ENCODE measurements around the gene MAZ. TPM values are rescaled to one million over a fixed set of nuclear protein-coding genes. Genes with fewer than 3 reads are reported as not detected.
A peak's percentile ranks its signal among the peaks of the same experiment; 100 is the strongest.

The MAZ gene
- total and polyA plus RNA-seq, 2 of the 13 experiments (the other 11 are each of a cell fraction or from before 2014, with no cell fraction given): 203 to 277 TPM

GRCh38 chr16:29784901-29785500 is 21.3 kb upstream of the MAZ start (continued):
- TF ChIP-seq, protein P1, sequence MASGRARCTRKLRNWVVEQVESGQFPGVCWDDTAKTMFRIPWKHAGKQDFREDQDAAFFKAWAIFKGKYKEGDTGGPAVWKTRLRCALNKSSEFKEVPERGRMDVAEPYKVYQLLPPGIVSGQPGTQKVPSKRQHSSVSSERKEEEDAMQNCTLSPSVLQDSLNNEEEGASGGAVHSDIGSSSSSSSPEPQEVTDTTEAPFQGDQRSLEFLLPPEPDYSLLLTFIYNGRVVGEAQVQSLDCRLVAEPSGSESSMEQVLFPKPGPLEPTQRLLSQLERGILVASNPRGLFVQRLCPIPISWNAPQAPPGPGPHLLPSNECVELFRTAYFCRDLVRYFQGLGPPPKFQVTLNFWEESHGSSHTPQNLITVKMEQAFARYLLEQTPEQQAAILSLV (CRISPR knock-in tag; IDR thresholded peaks at IDR 0.05; ENCODE audit: borderline replicate concordance): peak; percentile 56; the same call in 1 of the 2 replicates
- TF ChIP-seq TBX2 (CRISPR knock-in tag; IDR thresholded peaks at IDR 0.05; ENCODE audit: borderline replicate concordance) (peak; percentile 79), KLF6 (CRISPR knock-in tag; IDR thresholded peaks at IDR 0.05) (peak; percentile 79; the same call in 1 of the 2 replicates), HNF4A (CRISPR knock-in tag; IDR thresholded peaks at IDR 0.05) (no peak), ZNF224 (CRISPR knock-in tag; IDR thresholded peaks at IDR 0.05) (no peak), IRX3 (CRISPR knock-in tag; IDR thresholded peaks at IDR 0.05; ENCODE audit: borderline replicate concordance, low read depth) (no peak), ZNF124 (CRISPR knock-in tag; IDR thresholded peaks at IDR 0.05) (peak; percentile 78; the same call in 1 of the 2 replicates), ZNF674 (CRISPR knock-in tag; IDR thresholded peaks at IDR 0.05; ENCODE audit: low read depth) (no peak), RARA (CRISPR knock-in tag; IDR thresholded peaks at IDR 0.05) (no peak), AKAP8 (CRISPR knock-in tag; IDR thresholded peaks at IDR 0.05) (no peak), TAF1 (CRISPR knock-in tag; IDR thresholded peaks at IDR 0.05) (peak; percentile 34; the same call in 1 of the 2 replicates)
- TF ChIP-seq, protein P2, sequence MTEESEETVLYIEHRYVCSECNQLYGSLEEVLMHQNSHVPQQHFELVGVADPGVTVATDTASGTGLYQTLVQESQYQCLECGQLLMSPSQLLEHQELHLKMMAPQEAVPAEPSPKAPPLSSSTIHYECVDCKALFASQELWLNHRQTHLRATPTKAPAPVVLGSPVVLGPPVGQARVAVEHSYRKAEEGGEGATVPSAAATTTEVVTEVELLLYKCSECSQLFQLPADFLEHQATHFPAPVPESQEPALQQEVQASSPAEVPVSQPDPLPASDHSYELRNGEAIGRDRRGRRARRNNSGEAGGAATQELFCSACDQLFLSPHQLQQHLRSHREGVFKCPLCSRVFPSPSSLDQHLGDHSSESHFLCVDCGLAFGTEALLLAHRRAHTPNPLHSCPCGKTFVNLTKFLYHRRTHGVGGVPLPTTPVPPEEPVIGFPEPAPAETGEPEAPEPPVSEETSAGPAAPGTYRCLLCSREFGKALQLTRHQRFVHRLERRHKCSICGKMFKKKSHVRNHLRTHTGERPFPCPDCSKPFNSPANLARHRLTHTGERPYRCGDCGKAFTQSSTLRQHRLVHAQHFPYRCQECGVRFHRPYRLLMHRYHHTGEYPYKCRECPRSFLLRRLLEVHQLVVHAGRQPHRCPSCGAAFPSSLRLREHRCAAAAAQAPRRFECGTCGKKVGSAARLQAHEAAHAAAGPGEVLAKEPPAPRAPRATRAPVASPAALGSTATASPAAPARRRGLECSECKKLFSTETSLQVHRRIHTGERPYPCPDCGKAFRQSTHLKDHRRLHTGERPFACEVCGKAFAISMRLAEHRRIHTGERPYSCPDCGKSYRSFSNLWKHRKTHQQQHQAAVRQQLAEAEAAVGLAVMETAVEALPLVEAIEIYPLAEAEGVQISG (CRISPR knock-in tag; IDR thresholded peaks at IDR 0.05): peak; percentile 79
- TF ChIP-seq, protein P3, sequence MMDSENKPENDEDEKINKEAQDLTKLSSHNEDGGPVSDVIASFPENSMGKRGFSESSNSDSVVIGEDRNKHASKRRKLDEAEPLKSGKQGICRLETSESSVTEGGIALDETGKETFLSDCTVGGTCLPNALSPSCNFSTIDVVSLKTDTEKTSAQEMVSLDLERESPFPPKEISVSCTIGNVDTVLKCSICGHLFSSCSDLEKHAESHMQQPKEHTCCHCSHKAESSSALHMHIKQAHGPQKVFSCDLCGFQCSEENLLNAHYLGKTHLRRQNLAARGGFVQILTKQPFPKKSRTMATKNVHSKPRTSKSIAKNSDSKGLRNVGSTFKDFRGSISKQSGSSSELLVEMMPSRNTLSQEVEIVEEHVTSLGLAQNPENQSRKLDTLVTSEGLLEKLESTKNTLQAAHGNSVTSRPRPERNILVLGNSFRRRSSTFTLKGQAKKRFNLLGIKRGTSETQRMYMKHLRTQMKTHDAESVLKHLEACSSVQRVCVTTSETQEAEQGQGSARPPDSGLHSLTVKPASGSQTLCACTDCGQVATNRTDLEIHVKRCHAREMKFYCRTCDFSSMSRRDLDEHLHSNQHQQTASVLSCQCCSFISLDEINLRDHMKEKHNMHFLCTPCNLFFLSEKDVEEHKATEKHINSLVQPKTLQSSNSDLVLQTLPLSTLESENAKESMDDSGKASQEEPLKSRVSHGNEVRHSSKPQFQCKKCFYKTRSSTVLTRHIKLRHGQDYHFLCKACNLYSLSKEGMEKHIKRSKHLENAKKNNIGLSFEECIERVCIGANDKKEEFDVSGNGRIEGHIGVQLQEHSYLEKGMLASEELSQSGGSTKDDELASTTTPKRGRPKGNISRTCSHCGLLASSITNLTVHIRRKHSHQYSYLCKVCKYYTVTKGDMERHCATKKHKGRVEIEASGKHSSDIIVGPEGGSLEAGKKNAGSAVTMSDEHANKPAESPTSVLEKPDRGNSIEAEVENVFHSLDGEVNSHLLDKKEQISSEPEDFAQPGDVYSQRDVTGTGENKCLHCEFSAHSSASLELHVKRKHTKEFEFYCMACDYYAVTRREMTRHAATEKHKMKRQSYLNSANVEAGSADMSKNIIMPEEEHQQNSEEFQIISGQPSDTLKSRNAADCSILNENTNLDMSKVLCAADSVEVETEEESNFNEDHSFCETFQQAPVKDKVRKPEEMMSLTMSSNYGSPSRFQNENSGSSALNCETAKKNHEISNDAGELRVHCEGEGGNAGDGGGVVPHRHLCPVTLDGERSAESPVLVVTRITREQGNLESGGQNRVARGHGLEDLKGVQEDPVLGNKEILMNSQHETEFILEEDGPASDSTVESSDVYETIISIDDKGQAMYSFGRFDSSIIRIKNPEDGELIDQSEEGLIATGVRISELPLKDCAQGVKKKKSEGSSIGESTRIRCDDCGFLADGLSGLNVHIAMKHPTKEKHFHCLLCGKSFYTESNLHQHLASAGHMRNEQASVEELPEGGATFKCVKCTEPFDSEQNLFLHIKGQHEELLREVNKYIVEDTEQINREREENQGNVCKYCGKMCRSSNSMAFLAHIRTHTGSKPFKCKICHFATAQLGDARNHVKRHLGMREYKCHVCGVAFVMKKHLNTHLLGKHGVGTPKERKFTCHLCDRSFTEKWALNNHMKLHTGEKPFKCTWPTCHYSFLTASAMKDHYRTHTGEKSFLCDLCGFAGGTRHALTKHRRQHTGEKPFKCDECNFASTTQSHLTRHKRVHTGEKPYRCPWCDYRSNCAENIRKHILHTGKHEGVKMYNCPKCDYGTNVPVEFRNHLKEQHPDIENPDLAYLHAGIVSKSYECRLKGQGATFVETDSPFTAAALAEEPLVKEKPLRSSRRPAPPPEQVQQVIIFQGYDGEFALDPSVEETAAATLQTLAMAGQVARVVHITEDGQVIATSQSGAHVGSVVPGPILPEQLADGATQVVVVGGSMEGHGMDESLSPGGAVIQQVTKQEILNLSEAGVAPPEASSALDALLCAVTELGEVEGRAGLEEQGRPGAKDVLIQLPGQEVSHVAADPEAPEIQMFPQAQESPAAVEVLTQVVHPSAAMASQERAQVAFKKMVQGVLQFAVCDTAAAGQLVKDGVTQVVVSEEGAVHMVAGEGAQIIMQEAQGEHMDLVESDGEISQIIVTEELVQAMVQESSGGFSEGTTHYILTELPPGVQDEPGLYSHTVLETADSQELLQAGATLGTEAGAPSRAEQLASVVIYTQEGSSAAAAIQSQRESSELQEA (CRISPR knock-in tag; IDR thresholded peaks at IDR 0.05; ENCODE audit: not compliant biosample characterization): no peak

Data from HepG2 (cell line).